ENCODE results near the gene KAT14. TPM values are rescaled to one million over a fixed set of nuclear protein-coding genes. Genes with fewer than 3 reads are reported as not detected.
A peak's percentile ranks its signal among the peaks of the same experiment; 100 is the strongest.
"Not testable (repeated sequence)": the region's sequence is repeated elsewhere in the genome, so short reads cannot be mapped to it uniquely, and the experiment has no call there.

KAT14 gene
- total and polyA plus RNA-seq, 5 donors from 2014 or later, result 7.4 to 15.9 (median 10.3) TPM

DNA sequence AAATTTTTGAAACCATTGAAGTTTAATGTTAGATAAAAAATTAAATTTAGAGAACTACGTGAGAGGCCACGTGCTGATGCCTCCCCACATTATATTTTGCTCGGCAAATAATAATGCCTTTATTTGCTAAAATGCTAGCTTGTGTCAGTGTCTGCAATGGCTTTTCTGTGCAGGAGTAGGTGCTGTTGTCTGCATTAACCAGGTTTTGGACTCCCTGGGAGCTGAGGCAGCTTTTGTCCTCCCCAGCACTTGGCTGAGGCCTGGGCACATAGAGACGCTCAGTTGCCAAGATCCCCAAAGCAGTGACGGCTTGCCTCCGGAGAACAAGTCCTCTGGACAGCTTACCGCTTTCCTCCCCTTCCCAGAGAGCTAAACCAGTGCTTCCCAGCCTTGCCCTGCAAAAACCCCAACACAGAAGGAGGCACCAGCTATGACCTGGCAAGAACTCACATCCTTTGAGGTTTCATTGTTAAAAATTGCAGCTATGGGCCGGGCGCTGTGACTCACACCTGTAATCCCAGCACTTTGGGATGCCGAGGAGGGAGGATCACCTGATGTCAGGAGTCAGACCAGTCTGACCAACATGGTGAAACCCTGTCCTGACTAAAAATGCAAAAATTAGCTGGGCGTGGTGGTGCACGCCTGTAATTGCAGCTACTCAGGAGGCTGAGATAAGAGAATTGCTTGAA is 59.9 kb downstream of the KAT14 start:
- no peak overlapping the region for H3K27ac ChIP-seq (ENCODE audit: insufficient read depth, low read length, poor library complexity, severe bottlenecking)
- H3K36me3 ChIP-seq (ENCODE audit: control insufficient read depth, insufficient read depth, low read length), result no peaks in the 10 kb centered on the region
- peaks cover 0 to 6% of the 10 kb centered on the region in 2 experiments for H3K9me3 ChIP-seq (ENCODE audit: control insufficient read depth in 2 of 2, low read length in 2 of 2)
- H3K4me1 ChIP-seq (ENCODE audit: control insufficient read depth, insufficient read depth, low read length, poor library complexity, severe bottlenecking), result no peaks in the 10 kb centered on the region
- no peak overlapping the region for H3K4me3 Mint-ChIP-seq
- no peak overlapping the region for H3K27ac Mint-ChIP-seq
- no peaks in the 10 kb centered on the region for H3K27me3 ChIP-seq (ENCODE audit: control insufficient read depth, insufficient read depth, low read length)
- ATAC-seq (ENCODE audit: low read depth in 2 of 2), result no peak
- H3K4me3 ChIP-seq (ENCODE audit: low read depth, low read length), result no peak overlapping the region
- H3K4me1 Mint-ChIP-seq, result no peaks in the 10 kb centered on the region
- H3K9me3 Mint-ChIP-seq, result peaks cover 0 to 10% (median 6%) of the 10 kb centered on the region in 7 donors
- no peak for DNase-seq
- no peaks in the 10 kb centered on the region for H3K27me3 Mint-ChIP-seq
- peaks cover 7% of the 10 kb centered on the region for H3K36me3 Mint-ChIP-seq

DNA sequence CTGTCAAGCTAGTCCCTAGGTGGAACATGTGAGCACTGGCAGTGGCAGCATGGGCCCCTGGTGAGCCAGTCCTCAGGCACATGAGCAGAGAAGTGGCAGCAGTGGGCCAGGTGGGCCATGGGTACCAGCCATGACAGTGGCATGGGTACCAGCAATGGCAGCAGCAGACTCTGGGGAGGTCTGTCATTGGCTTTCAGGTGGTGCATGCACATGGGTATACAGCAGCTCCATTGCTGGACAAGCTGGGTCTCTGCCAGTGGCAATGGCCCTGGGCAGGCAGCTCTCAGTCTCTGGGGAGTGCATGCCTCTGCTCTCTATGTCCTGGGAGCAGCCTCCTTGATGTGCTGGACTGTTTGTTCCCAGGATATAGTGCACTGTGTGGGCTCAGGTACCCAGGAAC is 65.3 kb downstream of the KAT14 start:
- H3K36me3 ChIP-seq (ENCODE audit: control insufficient read depth, insufficient read depth, low read length), result no peaks in the 10 kb centered on the region
- H3K4me1 ChIP-seq (ENCODE audit: control insufficient read depth, insufficient read depth, low read length, poor library complexity, severe bottlenecking), result no peaks in the 10 kb centered on the region
- H3K9me3 ChIP-seq (ENCODE audit: control insufficient read depth in 2 of 2, low read length in 2 of 2), result peaks cover 0 to 6% of the 10 kb centered on the region in 2 experiments
- H3K27me3 Mint-ChIP-seq, result no peaks in the 10 kb centered on the region
- H3K4me1 Mint-ChIP-seq, result no peaks in the 10 kb centered on the region
- no peak overlapping the region for H3K27ac ChIP-seq (ENCODE audit: insufficient read depth, low read length, poor library complexity, severe bottlenecking)
- peaks cover 0 to 10% (median 6%) of the 10 kb centered on the region in 7 donors for H3K9me3 Mint-ChIP-seq
- no peak overlapping the region for H3K4me3 ChIP-seq (ENCODE audit: low read depth, low read length)
- no peak for ATAC-seq (ENCODE audit: low read depth in 2 of 2)
- peaks cover 7% of the 10 kb centered on the region for H3K36me3 Mint-ChIP-seq
- no peak overlapping the region for H3K4me3 Mint-ChIP-seq
- H3K27ac Mint-ChIP-seq, result no peak overlapping the region
- H3K27me3 ChIP-seq (ENCODE audit: control insufficient read depth, insufficient read depth, low read length), result no peaks in the 10 kb centered on the region
- no peak for DNase-seq

GRCh38 chr20:18203700-18204099 is 66.0 kb downstream of the KAT14 start:
- not testable (repeated sequence) for H3K36me3 Mint-ChIP-seq; DNase-seq; H3K9me3 Mint-ChIP-seq; H3K4me1 ChIP-seq (ENCODE audit: control insufficient read depth, insufficient read depth, low read length, poor library complexity, severe bottlenecking); H3K27ac ChIP-seq (ENCODE audit: insufficient read depth, low read length, poor library complexity, severe bottlenecking); ATAC-seq (ENCODE audit: low read depth in 2 of 2); H3K36me3 ChIP-seq (ENCODE audit: control insufficient read depth, insufficient read depth, low read length); H3K27me3 Mint-ChIP-seq; H3K27ac Mint-ChIP-seq; H3K9me3 ChIP-seq (ENCODE audit: control insufficient read depth in 2 of 2, low read length in 2 of 2); H3K4me3 ChIP-seq (ENCODE audit: low read depth, low read length); H3K27me3 ChIP-seq (ENCODE audit: control insufficient read depth, insufficient read depth, low read length); H3K4me1 Mint-ChIP-seq
- H3K4me3 Mint-ChIP-seq, result peak overlapping the region in 1 of 4 donors; percentile 18

DNA sequence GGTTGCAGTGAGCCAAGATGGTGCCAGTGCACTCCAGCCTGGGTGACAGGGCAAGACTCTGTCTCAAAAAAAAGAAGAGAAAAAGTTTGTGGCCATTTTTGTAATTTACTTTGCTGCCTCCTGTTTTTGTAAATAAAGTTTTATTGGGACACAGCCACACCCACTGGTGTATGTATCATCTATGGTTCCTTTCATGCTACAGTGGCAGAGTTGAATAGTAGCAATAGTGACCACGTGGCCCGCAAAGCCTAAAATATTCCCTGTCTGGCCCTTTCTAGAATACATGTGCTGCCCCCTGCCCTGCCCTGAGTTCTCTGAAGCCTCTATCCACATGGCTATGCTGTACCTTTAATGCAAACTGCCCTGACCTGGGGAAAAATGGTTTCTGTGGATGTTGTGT is 75.3 kb downstream of the KAT14 start:
- no peaks in the 10 kb centered on the region for H3K27me3 ChIP-seq (ENCODE audit: control insufficient read depth, insufficient read depth, low read length)
- Mint-ChIP-seq H3K4me1 (no peaks in the 10 kb centered on the region), H3K4me3 (no peak overlapping the region), H3K9me3 (peaks cover 0 to 2% (median 0%) of the 10 kb centered on the region in 7 donors), H3K36me3 (no peaks in the 10 kb centered on the region), H3K27ac (no peak overlapping the region), H3K27me3 (peaks cover 4% of the 10 kb centered on the region)
- no peak overlapping the region for H3K4me3 ChIP-seq (ENCODE audit: low read depth, low read length)
- no peaks in the 10 kb centered on the region for H3K4me1 ChIP-seq (ENCODE audit: control insufficient read depth, insufficient read depth, low read length, poor library complexity, severe bottlenecking)
- no peak overlapping the region for H3K27ac ChIP-seq (ENCODE audit: insufficient read depth, low read length, poor library complexity, severe bottlenecking)
- H3K9me3 ChIP-seq (ENCODE audit: control insufficient read depth in 2 of 2, low read length in 2 of 2), result no peaks in the 10 kb centered on the region
- DNase-seq, result no peak
- ATAC-seq (ENCODE audit: low read depth in 2 of 2), result no peak
- H3K36me3 ChIP-seq (ENCODE audit: control insufficient read depth, insufficient read depth, low read length), result no peaks in the 10 kb centered on the region

DNA sequence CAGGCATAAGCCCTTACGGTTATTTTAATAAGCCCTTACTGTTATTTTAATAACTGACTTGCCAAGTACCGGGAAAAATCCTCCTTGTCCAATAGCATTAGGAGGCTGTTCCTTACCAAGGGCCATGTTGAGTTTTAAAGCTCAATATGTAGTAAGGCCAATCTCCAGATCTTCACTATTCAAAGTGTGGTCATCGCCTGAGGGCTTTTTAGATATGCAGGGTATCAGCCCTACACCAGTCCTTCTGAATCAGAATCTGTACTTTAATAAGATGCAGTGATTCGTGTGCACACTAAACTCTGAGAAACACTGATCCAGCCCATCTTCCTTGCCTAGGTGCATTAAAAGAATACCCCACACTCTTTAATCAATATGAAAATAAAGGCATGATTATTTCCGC is 77.9 kb downstream of the KAT14 start:
- H3K4me3 ChIP-seq (ENCODE audit: low read depth, low read length), result no peak overlapping the region
- Mint-ChIP-seq H3K36me3 (no peaks in the 10 kb centered on the region), H3K27me3 (peaks cover 4% of the 10 kb centered on the region), H3K9me3 (peaks cover 0 to 2% (median 0%) of the 10 kb centered on the region in 7 donors), H3K4me1 (no peaks in the 10 kb centered on the region), H3K4me3 (no peak overlapping the region), H3K27ac (no peak overlapping the region)
- DNase-seq, result no peak
- no peaks in the 10 kb centered on the region for H3K36me3 ChIP-seq (ENCODE audit: control insufficient read depth, insufficient read depth, low read length)
- ATAC-seq (ENCODE audit: low read depth in 2 of 2), result no peak
- H3K4me1 ChIP-seq (ENCODE audit: control insufficient read depth, insufficient read depth, low read length, poor library complexity, severe bottlenecking), result no peaks in the 10 kb centered on the region
- H3K27ac ChIP-seq (ENCODE audit: insufficient read depth, low read length, poor library complexity, severe bottlenecking), result no peak overlapping the region
- no peaks in the 10 kb centered on the region for H3K27me3 ChIP-seq (ENCODE audit: control insufficient read depth, insufficient read depth, low read length)
- H3K9me3 ChIP-seq (ENCODE audit: control insufficient read depth in 2 of 2, low read length in 2 of 2), result no peaks in the 10 kb centered on the region

- ATAC-seq (ENCODE audit: low read depth in 2 of 2), result no peak
- H3K4me1 ChIP-seq (ENCODE audit: control insufficient read depth, insufficient read depth, low read length, poor library complexity, severe bottlenecking), result no peaks in the 10 kb centered on the region
- H3K36me3 Mint-ChIP-seq, result no peaks in the 10 kb centered on the region
- H3K27me3 Mint-ChIP-seq, result peaks cover 4% of the 10 kb centered on the region
- peaks cover 2% of the 10 kb centered on the region for H3K27me3 ChIP-seq (ENCODE audit: control insufficient read depth, insufficient read depth, low read length)
- no peak overlapping the region for H3K4me3 Mint-ChIP-seq
- H3K9me3 ChIP-seq (ENCODE audit: control insufficient read depth in 2 of 2, low read length in 2 of 2), result no peaks in the 10 kb centered on the region
- no peaks in the 10 kb centered on the region for H3K36me3 ChIP-seq (ENCODE audit: control insufficient read depth, insufficient read depth, low read length)
- DNase-seq, result no peak
- H3K27ac ChIP-seq (ENCODE audit: insufficient read depth, low read length, poor library complexity, severe bottlenecking), result no peak overlapping the region
- no peak overlapping the region for H3K4me3 ChIP-seq (ENCODE audit: low read depth, low read length)
- H3K27ac Mint-ChIP-seq, result no peak overlapping the region
- no peaks in the 10 kb centered on the region for H3K4me1 Mint-ChIP-seq
- peaks cover 0 to 1% (median 0%) of the 10 kb centered on the region in 7 donors for H3K9me3 Mint-ChIP-seq
Observed at GRCh38 chr20:18218280-18218679, 80.6 kb downstream of the KAT14 start.

DNA sequence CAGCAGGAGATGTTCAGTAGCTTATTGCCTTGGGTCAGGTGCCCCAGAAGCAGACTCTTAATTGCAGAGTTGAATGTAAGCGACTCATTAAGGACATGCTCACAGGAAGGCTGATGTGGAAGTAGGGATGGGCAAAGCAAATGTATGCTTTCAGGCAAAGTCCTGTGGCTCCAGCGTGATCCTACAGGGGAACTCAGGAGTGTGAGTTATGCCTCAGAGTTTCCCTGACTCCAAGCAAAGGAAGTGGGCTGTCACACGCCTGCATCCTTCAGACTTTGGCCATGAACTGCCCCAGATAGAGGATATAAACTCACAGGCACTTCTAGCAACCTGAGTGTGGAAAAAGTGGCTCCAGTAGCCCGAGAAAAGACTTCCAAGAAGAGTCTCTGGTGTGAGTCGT is 85.7 kb downstream of the KAT14 start:
- Histone ChIP-seq H3K36me3 (ENCODE audit: control insufficient read depth, insufficient read depth, low read length) (no peaks in the 10 kb centered on the region), H3K4me1 (ENCODE audit: control insufficient read depth, insufficient read depth, low read length, poor library complexity, severe bottlenecking) (no peaks in the 10 kb centered on the region), H3K9me3 (ENCODE audit: control insufficient read depth in 2 of 2, low read length in 2 of 2) (no peaks in the 10 kb centered on the region), H3K4me3 (ENCODE audit: low read depth, low read length) (no peak overlapping the region), H3K27me3 (ENCODE audit: control insufficient read depth, insufficient read depth, low read length) (peaks cover 4% of the 10 kb centered on the region), H3K27ac (ENCODE audit: insufficient read depth, low read length, poor library complexity, severe bottlenecking) (no peak overlapping the region)
- Mint-ChIP-seq H3K4me1 (no peaks in the 10 kb centered on the region), H3K4me3 (no peak overlapping the region), H3K36me3 (no peaks in the 10 kb centered on the region), H3K9me3 (peaks cover 0 to 2% (median 0%) of the 10 kb centered on the region in 7 donors), H3K27ac (no peak overlapping the region), H3K27me3 (peaks cover 4% of the 10 kb centered on the region)
- ATAC-seq (ENCODE audit: low read depth in 2 of 2), result no peak
- no peak for DNase-seq

GRCh38 chr20:18224968-18225568 is 87.4 kb downstream of the KAT14 start:
- Histone ChIP-seq H3K27ac (ENCODE audit: insufficient read depth, low read length, poor library complexity, severe bottlenecking) (no peak overlapping the region), H3K36me3 (ENCODE audit: control insufficient read depth, insufficient read depth, low read length) (no peaks in the 10 kb centered on the region), H3K4me3 (ENCODE audit: low read depth, low read length) (no peak overlapping the region), H3K4me1 (ENCODE audit: control insufficient read depth, insufficient read depth, low read length, poor library complexity, severe bottlenecking) (no peaks in the 10 kb centered on the region), H3K9me3 (ENCODE audit: control insufficient read depth in 2 of 2, low read length in 2 of 2) (no peaks in the 10 kb centered on the region), H3K27me3 (ENCODE audit: control insufficient read depth, insufficient read depth, low read length) (peaks cover 4% of the 10 kb centered on the region)
- Mint-ChIP-seq H3K36me3 (no peaks in the 10 kb centered on the region), H3K4me1 (no peaks in the 10 kb centered on the region), H3K27me3 (peaks cover 4% of the 10 kb centered on the region), H3K4me3 (no peak overlapping the region), H3K9me3 (peaks cover 0 to 2% (median 0%) of the 10 kb centered on the region in 7 donors), H3K27ac (no peak overlapping the region)
- no peak for ATAC-seq (ENCODE audit: low read depth in 2 of 2)
- no peak for DNase-seq
